Hematopoietic multipotent progenitor cell treated with erythropoietin and hydrocortisone succinate and interleukin-3 and kit ligand, for 8 days (in vitro differentiated cells): Measurements from ENCODE around the gene ABLIM1.
"Not testable (repeated sequence)": the region's sequence is repeated elsewhere in the genome, so short reads cannot be mapped to it uniquely, and the experiment has no call there.

Experiments
- DNase-seq: peaks from one replicate; pipeline ENCODE4 v3.0.0-alpha.2; 2015

ABLIM1 gene

DNA sequence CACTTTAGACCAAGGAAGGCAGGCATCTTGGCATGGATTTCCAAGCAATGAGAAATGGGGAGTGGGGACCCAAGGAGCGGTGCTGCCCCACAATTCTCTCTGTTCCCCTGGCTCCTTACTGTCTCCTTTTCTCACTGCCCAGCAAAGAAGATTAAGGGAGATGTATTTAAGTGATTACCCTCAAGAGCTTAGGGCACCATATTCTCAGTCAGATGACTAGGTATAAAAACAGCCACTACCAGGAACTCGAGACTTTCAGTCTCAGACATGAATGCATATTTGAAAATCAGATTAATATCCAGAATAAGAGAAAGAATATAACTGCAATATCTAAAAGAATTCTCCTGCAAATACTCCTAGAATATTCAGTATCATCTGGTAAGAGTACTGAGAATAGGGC lies at the start of gene ABLIM1:
Gene ABLIM1 (minus strand): TSS at position 101 of the 400 bp plus-strand sequence. CDS start 75 bp downstream, at position 26.
- no peak for DNase-seq

DNA sequence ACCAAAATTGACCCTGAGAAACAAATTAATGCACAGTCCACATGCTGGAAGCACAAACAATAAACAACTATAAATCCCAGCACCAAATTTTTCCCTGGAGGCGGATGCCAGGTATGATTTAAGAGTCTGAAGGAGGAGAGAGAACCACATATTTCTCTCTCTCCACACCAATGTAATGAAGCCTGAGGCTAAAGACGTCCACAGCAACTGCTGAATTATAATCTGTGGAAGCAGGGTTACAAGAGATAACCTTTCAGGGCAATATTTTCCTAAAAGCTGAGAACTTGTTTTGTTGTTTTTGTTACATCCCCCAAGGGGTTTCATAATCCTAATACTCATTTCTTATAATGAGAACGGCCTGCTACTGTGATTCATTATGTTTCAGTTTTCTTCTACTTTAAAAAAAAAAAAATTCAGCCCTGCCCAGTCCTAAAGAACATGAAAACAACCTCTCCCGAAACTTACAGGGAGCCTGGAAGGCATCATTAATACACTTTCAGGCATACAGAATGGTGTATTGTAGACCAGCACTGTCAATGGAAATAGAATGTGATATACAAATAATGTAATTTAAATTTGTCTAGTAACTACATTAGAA lies 48.5 kb upstream of the ABLIM1 start:
- DNase-seq: no peak

DNA sequence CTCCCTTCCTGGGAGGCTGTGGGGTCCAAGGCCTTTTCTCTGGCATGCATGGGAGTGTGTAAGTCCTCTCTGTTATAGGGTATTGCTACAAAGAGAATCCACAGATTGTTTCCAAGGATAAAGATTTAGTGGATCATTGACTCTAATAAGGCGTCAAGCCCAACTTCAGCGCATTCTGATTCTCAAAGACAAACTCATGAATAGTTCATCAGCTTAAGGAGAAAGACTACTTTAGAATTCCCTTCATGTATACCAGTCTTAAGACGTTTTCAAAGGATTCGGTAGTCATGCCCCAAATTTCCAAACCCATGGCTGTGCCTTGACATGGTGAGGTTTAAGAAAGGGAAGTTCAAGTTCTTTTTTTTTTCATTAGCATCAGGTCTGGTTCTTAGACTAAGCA lies 46.6 kb upstream of the ABLIM1 start:
- no peak for DNase-seq

DNA sequence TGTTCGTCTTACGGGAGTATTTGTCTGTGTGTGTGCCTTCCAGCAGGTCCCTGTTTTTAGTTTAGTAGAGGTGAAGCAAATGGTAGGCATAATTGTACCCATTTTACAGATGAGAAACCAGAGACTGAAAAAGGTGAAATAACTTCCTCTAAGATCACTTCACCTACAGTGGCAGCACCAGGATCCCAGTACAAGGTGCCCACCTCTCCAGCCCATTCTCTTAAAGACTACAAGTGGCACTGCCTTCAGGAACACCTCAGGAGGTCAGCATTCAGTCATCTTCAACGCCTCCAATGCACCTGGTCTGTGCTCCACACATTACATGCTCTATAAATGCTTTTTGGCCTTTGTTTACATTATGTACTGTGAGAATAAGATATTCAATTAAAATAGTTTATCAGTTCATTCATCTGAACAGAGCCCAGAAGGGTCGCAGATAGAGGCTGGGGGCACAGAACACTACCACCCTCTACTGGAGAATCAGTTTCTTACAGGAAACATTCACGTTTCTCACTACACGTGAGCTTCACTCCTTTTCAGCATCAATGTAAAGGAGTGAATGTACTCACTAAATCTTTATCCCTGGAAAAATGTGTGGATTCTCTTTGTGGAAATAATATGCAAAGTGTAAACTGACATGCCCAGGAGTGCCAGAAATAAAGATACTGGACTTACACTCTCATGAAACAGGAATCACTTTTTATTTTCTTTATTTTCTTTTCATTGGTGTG lies 45.5 kb upstream of the ABLIM1 start:
- peak; percentile 31 for DNase-seq

- DNase-seq: no peak
Measured at GRCh38 chr10:114698271-114699061, 40.4 kb upstream of the ABLIM1 start.

GRCh38 chr10:114697061-114697598 lies 39.1 kb upstream of the ABLIM1 start:
- no peak for DNase-seq

- DNase-seq: not testable (repeated sequence)
Measured at GRCh38 chr10:114696301-114696700, 38.2 kb upstream of the ABLIM1 start.

- DNase-seq: peak; percentile 52
Measured at GRCh38 chr10:114694752-114695151, 36.7 kb upstream of the ABLIM1 start.

GRCh38 chr10:114694062-114694461 lies 36.0 kb upstream of the ABLIM1 start:
- no peak for DNase-seq

DNA sequence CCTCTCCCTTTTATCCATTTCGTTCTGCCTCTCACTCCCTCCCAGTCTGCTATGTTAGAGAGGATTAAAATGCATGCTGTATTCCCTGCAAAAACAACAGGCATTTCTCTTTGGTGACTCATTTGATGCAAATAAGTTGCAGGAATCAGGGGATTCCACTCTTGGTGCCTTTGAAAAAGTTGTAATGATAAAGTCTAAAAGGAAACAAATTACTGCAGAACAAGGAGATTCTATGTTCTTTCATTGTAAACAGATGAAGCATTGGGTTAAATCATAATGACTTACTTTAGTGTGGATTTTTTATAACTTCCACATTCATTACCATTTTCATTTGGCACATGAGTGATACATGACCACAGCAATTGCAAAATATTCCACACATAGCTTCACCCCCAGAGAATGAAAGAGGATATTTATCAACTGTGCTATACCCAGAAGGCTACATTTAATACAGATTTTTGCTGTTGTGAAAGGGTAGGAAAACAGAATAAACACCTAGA lies 33.4 kb upstream of the ABLIM1 start:
- DNase-seq: no peak

DNA sequence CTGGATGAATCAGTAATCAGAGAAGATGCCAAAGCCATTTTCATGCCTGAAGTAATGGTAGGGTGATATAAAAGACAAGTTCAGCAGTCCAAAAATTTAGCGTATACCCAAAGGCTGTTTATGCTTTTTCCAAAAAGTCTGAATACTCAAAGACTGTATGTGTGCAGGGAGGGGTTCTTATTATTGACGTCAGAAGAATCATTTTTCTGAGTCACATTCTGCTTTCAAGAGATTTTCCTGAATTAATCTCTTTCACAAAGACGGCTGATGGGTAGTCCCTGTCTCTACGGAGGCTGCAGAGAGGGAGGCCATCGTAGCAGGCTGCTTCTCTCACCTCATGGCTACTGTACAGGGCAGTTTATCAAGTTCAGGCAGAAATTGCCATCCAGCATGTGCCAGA lies 30.7 kb upstream of the ABLIM1 start:
- no peak for DNase-seq

- no peak for DNase-seq
Measured at GRCh38 chr10:114687459-114687858, 29.4 kb upstream of the ABLIM1 start.

DNA sequence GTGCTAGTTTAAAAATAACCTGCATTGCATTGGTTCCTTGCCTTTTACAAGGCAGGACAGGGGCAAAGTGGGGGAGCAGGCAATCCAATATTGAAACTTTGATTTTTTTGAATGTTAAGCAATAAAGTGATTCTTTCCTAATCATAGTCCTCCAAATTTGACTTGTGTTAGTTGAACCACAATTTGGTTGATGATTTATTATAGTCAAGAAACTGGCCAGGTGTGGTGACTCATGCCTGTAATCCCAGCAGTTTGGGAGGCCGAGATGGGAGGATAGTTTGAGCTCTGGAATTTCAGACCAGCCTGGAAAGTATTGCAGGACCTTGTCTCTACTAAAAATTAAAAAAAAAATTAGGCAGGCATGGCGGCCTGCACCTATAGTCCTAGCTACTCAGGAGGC lies 27.9 kb upstream of the ABLIM1 start:
- no peak for DNase-seq

GRCh38 chr10:114685456-114685855 lies 27.4 kb upstream of the ABLIM1 start:
- DNase-seq: peak; percentile 28

- DNase-seq: no peak
Measured at GRCh38 chr10:114684822-114685209, 26.7 kb upstream of the ABLIM1 start.

DNA sequence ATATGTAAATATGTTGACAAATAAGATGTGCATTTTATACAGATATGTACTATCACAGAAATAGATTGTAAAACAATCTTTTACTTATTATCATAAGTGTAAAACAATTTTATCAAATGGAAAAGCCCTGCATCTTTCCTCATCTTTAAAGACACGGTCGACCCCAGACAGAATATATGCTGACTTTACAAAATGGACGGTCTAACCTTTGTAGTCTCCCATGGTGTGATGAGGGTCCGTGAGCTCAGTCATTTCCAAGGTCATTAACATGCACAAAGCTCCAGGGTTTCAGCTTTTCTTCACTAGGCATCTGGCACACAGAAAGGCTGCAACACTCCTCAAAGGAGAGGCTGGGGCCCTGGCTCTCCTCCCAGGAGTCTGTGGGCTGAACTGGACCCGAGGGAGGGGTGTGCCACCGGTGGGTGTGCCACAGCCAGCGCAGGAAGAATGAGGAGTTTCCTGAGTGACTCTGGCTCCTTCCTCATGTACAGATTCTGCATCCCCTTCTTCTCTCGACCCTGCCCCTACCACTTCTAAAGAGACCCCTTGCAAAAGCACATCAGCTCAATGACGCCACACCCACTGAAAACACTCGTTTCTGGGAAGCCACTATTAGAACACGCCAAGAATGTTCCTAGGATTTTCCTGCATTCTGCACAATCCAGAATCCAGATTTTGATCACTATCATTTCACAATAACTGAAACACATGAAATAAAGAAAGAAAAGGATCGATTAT lies 26.2 kb upstream of the ABLIM1 start:
- DNase-seq: no peak

DNA sequence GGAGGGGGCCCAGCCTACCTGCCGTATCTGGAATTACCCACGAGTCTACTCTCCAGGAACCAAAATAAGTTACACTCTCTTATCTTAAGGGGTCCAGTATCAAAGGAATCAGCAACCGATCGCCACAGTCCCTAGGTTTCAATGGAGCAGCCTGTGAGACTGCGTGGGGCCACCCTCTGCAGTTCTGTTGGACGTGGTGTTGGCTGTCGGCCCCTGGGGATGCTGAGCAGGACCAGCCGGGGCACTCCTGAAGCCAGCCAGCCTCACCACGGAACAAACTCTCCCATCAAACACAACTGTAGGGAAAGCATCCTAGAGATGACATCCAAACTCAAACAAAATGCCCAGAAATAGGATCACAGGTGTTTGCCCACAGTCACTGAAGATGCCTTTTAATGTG lies 25.5 kb upstream of the ABLIM1 start:
- no peak for DNase-seq

GRCh38 chr10:114683162-114683561 lies 25.1 kb upstream of the ABLIM1 start:
- no peak for DNase-seq

DNA sequence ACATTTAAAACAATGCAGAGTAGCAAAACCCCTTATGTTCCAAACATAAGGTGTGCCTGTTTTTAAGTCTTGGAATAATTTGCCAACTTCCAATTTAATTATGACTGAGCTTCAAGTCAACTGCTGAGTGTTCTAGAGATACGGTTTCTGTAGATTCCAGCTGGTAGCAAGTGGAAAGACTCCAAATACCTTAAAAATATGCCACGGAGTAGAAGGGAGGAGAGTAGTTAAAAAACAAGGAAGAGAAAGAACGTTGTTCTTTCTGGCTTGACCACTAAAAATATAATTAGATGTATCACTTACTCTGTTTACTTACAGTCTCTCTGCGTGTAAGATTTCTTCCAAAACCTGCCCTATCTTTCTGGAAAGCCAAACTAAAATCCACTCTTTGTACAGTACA lies 24.5 kb upstream of the ABLIM1 start:
- DNase-seq: no peak

GRCh38 chr10:114682121-114682520 lies 24.0 kb upstream of the ABLIM1 start:
- DNase-seq: no peak

DNA sequence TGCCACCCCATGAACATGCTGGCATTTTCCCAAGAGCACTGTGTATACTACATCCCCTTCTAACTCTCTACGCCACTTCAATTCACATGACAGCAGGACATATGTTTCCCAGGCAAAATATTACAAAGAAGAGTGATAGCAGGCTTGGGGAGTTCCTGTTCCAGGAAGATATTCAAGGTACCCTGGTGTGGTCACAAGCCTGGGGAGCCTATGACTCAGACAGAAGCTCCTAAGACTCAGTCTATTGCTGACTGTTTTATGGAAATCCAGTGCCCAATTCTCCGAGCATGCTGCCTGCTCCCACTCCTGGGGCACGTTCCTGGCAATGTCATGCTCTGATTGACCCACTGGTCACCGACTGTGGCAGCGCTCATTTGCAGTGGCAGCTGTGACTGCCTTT lies 23.5 kb upstream of the ABLIM1 start:
- no peak for DNase-seq

DNA sequence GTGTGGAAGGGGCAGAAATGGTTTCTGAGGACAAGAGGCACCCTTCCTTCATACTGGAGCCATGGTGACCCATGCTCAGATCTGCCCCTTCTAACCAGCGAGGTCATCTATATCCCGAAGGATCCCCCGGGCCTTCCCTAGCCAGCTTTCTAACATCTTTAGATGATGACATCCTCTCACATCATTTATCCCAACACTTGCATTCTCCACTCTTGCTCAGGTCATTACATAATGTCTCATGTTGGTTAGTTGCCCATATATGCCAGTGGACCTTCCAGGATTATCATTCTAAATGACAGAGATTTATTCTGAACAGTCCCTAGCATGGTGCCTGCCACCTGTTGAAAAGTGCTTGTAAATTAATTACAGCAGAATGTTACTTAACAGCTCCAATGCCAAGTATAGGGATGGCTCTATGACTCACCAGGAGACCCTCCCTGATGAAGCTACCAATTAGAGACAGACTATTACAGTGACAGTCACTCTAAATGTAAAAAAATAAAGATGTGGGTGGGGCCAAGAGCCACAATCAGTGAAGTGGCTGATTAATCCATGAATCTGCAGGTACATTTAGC lies 22.6 kb upstream of the ABLIM1 start:
- no peak for DNase-seq
